HL-60 (cell line): ENCODE results near the gene AKAP3.

Source experiments
- DNase-seq, 2 experiments: peaks; one replicate each; pipeline ENCODE4 v3.0.0-alpha.2; 2010 to 2020; ENCODE audit warnings: low read depth in 1 of 2, low spot score in 1 of 2
- H3K27ac ChIP-seq: fragments of 250-450 bp; sonication (Bioruptor Pico); replicated peaks from 2 replicates; pipeline ENCODE4 v1.5.1; 2020; ENCODE audit warnings: mild to moderate bottlenecking, moderate library complexity
- H3K27me3 ChIP-seq: fragments of 250-450 bp; sonication (Bioruptor Pico); 2 replicates; pipeline ENCODE4 v1.5.1; 2021; ENCODE audit warnings: mild to moderate bottlenecking, moderate library complexity; ENCODE audit not compliant: insufficient read depth, poor library complexity, severe bottlenecking
- H3K4me3 ChIP-seq: replicated peaks from 2 replicates; pipeline ENCODE4 v1.5.1; 2011; ENCODE audit warnings: mild to moderate bottlenecking, control low read depth, low read length; ENCODE audit not compliant: insufficient read depth
- GABPA ChIP-seq: IDR thresholded peaks from 2 replicates; pipeline ENCODE4 v1.6.1; 2012; ENCODE audit warnings: low read depth
- POLR2AphosphoS5 ChIP-seq: IDR thresholded peaks from 2 replicates; pipeline ENCODE4 v1.6.1; 2012; ENCODE audit warnings: low read depth
- SPI1 ChIP-seq: IDR thresholded peaks from 2 replicates; pipeline ENCODE4 v1.6.1; 2012; ENCODE audit warnings: low read depth, mild to moderate bottlenecking, borderline replicate concordance
- TF ChIP-seq, protein P1 (sequence below): IDR thresholded peaks from 2 replicates; pipeline ENCODE4 v1.6.1; 2012; ENCODE audit warnings: low read depth; ENCODE audit not compliant: insufficient replicate concordance
- TF ChIP-seq, protein P2 (sequence below): IDR thresholded peaks from one replicate; pipeline ENCODE4 v1.5.1; 2011; ENCODE audit warnings: low read length, control low read depth, inconsistent platforms; ENCODE audit not compliant: insufficient read depth

The AKAP3 gene

DNA sequence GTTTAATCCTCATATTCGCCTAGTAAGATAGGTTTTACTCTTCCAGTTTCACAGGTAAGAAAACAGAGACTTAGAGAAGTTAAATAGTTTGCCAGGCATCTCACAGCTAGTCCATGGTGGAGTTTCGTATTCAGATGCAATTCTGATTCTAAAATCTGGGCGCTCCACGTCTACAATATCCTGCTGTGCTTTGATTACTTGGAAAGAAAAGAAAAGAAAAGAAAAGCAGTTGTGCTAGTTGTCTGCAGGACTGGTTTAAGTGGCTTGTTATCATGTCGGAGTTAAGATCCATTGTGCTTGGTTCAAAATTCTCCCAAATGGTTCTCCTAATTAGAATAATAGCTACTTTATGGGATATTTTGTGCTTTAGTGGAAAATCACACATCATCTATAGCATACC is 18.6 kb downstream of the AKAP3 start:
- DNase-seq = no peak
- Histone ChIP-seq H3K27ac (no peak overlapping the region), H3K27me3 (peaks cover 13% of the 10 kb centered on the region), H3K4me3 (no peak overlapping the region)
- TF ChIP-seq, protein P1, sequence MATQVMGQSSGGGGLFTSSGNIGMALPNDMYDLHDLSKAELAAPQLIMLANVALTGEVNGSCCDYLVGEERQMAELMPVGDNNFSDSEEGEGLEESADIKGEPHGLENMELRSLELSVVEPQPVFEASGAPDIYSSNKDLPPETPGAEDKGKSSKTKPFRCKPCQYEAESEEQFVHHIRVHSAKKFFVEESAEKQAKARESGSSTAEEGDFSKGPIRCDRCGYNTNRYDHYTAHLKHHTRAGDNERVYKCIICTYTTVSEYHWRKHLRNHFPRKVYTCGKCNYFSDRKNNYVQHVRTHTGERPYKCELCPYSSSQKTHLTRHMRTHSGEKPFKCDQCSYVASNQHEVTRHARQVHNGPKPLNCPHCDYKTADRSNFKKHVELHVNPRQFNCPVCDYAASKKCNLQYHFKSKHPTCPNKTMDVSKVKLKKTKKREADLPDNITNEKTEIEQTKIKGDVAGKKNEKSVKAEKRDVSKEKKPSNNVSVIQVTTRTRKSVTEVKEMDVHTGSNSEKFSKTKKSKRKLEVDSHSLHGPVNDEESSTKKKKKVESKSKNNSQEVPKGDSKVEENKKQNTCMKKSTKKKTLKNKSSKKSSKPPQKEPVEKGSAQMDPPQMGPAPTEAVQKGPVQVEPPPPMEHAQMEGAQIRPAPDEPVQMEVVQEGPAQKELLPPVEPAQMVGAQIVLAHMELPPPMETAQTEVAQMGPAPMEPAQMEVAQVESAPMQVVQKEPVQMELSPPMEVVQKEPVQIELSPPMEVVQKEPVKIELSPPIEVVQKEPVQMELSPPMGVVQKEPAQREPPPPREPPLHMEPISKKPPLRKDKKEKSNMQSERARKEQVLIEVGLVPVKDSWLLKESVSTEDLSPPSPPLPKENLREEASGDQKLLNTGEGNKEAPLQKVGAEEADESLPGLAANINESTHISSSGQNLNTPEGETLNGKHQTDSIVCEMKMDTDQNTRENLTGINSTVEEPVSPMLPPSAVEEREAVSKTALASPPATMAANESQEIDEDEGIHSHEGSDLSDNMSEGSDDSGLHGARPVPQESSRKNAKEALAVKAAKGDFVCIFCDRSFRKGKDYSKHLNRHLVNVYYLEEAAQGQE = no peak
- TF ChIP-seq POLR2AphosphoS5 (no peak), GABPA (no peak), SPI1 (no peak)
- TF ChIP-seq, protein P2, sequence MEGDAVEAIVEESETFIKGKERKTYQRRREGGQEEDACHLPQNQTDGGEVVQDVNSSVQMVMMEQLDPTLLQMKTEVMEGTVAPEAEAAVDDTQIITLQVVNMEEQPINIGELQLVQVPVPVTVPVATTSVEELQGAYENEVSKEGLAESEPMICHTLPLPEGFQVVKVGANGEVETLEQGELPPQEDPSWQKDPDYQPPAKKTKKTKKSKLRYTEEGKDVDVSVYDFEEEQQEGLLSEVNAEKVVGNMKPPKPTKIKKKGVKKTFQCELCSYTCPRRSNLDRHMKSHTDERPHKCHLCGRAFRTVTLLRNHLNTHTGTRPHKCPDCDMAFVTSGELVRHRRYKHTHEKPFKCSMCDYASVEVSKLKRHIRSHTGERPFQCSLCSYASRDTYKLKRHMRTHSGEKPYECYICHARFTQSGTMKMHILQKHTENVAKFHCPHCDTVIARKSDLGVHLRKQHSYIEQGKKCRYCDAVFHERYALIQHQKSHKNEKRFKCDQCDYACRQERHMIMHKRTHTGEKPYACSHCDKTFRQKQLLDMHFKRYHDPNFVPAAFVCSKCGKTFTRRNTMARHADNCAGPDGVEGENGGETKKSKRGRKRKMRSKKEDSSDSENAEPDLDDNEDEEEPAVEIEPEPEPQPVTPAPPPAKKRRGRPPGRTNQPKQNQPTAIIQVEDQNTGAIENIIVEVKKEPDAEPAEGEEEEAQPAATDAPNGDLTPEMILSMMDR = no peak

DNA sequence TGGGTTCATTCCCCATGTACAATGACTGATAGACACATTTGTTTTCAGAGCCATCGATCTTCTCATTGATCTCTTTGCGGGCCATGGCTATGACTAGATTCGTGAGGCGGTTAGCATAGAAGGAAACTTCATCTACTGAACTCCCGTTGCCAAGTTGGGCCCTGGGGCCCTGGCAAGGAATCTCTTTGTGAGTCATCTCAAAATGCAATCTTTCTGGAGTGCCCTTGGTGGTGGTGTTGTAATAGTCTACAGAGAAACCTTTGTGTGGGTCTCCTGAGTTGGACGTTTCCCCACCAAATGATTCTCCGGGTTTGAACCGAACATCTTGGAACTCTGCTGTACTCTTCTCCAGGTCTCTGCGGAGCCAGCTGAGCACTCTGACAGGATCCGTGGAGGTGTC is 20.4 kb downstream of the AKAP3 start:
- DNase-seq = no peak

DNA sequence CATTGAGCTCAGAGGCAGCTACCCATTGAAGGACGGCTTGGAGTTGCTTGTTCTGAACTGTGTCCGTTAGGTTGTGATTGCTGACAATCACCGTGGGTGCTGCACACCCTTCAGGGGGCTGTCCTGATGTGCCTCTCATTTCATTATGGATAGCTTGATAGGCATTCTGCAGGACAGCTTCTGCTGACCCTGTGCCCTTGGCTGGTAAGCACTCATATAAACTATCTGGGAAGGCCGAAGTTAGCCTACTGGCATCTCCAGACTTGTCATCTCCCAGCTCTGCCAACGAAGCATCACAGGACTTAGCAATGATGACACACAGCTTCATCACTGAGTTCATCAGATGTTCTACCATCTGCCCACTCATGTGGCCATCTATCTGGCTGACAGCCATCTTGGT is 22.3 kb downstream of the AKAP3 start:
- no peak for DNase-seq
- Histone ChIP-seq H3K27ac (no peak overlapping the region), H3K27me3 (peaks cover 8% of the 10 kb centered on the region), H3K4me3 (no peak overlapping the region)
- TF ChIP-seq, protein P2 = no peak
- TF ChIP-seq, protein P1 = no peak
- TF ChIP-seq SPI1 = no peak
- no peak for TF ChIP-seq POLR2AphosphoS5
- no peak for TF ChIP-seq GABPA

More for the DNA sequence above, 20.4 kb downstream of the AKAP3 start:
- Histone ChIP-seq H3K27me3 (peaks cover 13% of the 10 kb centered on the region), H3K4me3 (no peak overlapping the region), H3K27ac (no peak overlapping the region)
- TF ChIP-seq SPI1 (no peak), GABPA (no peak), POLR2AphosphoS5 (no peak)
- TF ChIP-seq, protein P2 = no peak
- TF ChIP-seq, protein P1 = no peak
